Posterior cingulate gyrus (tissue), 11 donors: Measurements from ENCODE around the gene FAM199X.

Experiments
- DNase-seq, 10 donors: peaks; one replicate each; pipeline versions ENCODE4 v3.0.0 to v3.0.0-alpha.2; 2020 to 2021; ENCODE audit warnings: mixed read lengths in 3 of 10
- intact Hi-C: fragments of 100-400 bp; cut with DNase I; formaldehyde crosslinking; loops from one replicate; pipeline ENCODE4 v1.15.1; 2023

The FAM199X gene

GRCh38 chrX:104165894-104166734, at the start of gene FAM199X:
Gene FAM199X (plus strand): TSS chrX:104166453. CDS start chrX:104166786, 333 bp downstream.
- intact Hi-C loops, result no loop called here
- DNase-seq, result peak; percentile 66 to 98 (median 83)

- intact Hi-C loops, result no loop called here
These were observed 48.5 kb upstream of the FAM199X start for GRCh38 chrX:104117759-104118158.

GRCh38 chrX:104118765-104119164, 47.5 kb upstream of the FAM199X start:
- DNase-seq, result no peak
- intact Hi-C loops, result no loop called here

More at GRCh38 chrX:104117759-104118158, 48.5 kb upstream of the FAM199X start:
- no peak for DNase-seq

- intact Hi-C loops, result no loop called here
- no peak for DNase-seq
These were observed 43.4 kb upstream of the FAM199X start for GRCh38 chrX:104122829-104123228.

GRCh38 chrX:104126856-104127255, 39.4 kb upstream of the FAM199X start:
- no peak for DNase-seq
- intact Hi-C loops, result no loop called here

- intact Hi-C loops, result loop anchor here (10.0 kb wide), 1 partner anchor 286 kb away; no protein-coding TSS in a partner anchor
- no peak for DNase-seq
These were observed 35.4 kb upstream of the FAM199X start for GRCh38 chrX:104130808-104131207.

GRCh38 chrX:104134583-104135261, 31.5 kb upstream of the FAM199X start:
- DNase-seq, result no peak
- intact Hi-C loops, result loop anchor here (5.0 to 10.0 kb wide), 2 partner anchors 290 to 602 kb away; no protein-coding TSS in a partner anchor

GRCh38 chrX:104135677-104136076, 30.6 kb upstream of the FAM199X start:
- intact Hi-C loops, result loop anchor here (1.0 to 10.0 kb wide), 3 partner anchors 37 to 603 kb away; no protein-coding TSS in a partner anchor
- DNase-seq, result no peak

GRCh38 chrX:104136241-104137019, 29.8 kb upstream of the FAM199X start:
- peak in 7 of 10 donors; percentile 49 to 91 (median 69) for DNase-seq
- intact Hi-C loops, result loop anchor here (1.0 to 10.0 kb wide), 3 partner anchors 38 to 604 kb away; no protein-coding TSS in a partner anchor

- intact Hi-C loops, result loop anchor here (5.0 to 10.0 kb wide), 2 partner anchors 293 to 605 kb away; no protein-coding TSS in a partner anchor
- no peak for DNase-seq
These were observed 28.8 kb upstream of the FAM199X start for GRCh38 chrX:104137496-104137895.

- no peak for DNase-seq
- intact Hi-C loops, result no loop called here
These were observed 25.0 kb upstream of the FAM199X start for GRCh38 chrX:104141087-104141760.

- no peak for DNase-seq
- intact Hi-C loops, result no loop called here
These were observed 15.2 kb upstream of the FAM199X start for GRCh38 chrX:104151037-104151436.

GRCh38 chrX:104156630-104157529, 9.4 kb upstream of the FAM199X start, which contains the start of gene SLC25A53:
Gene SLC25A53 (minus strand): TSS chrX:104157009. CDS start chrX:104105257, 51,752 bp downstream.
- peak; percentile 64 to 96 (median 74) for DNase-seq
- intact Hi-C loops, result loop anchor here (5.0 kb wide), 1 partner anchor 470 kb away; the partner anchor contains the start of gene MORF4L2

GRCh38 chrX:104166735-104167436, 633 bp downstream of the FAM199X start:
- intact Hi-C loops, result no loop called here
- DNase-seq, result peak in 4 of 10 donors; percentile 7 to 79 (median 44)

GRCh38 chrX:104168127-104168526, 1.9 kb downstream of the FAM199X start:
- intact Hi-C loops, result no loop called here
- no peak for DNase-seq

GRCh38 chrX:104172121-104172520, 5.9 kb downstream of the FAM199X start:
- DNase-seq, result no peak
- intact Hi-C loops, result no loop called here

- intact Hi-C loops, result no loop called here
- DNase-seq, result no peak
These were observed 6.5 kb downstream of the FAM199X start for GRCh38 chrX:104172788-104173187.

GRCh38 chrX:104173841-104174240, 7.6 kb downstream of the FAM199X start:
- DNase-seq, result no peak
- intact Hi-C loops, result no loop called here
